Measurements from ENCODE around the gene OSBPL9. TPM values are rescaled to one million over a fixed set of nuclear protein-coding genes. Genes with fewer than 3 reads are reported as not detected.

OSBPL9 gene
- polyA plus RNA-seq, 4 donors: 19.7 to 72.9 (median 31.8) TPM

DNA sequence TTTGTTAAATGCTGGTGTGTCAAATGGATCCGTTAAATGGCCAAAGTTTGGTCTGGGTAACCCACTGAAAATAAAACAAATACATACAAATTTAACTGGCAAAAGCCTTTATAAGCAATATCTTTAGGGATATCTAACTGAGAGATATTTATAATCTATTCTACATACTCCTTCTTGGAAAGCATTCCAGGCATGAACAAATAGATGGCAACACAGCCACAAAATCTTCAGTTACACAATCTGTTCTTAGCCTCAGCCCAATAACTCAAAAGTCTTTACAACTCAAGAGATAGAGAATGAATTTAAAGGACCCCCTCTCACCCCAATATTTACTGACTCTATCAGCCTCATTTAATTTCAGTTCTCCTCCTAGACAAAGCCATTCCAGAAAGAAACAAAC, 202.9 kb downstream of the OSBPL9 start:
- DNase-seq (no peak), FAIRE-seq (no peak)
- Histone ChIP-seq H3K27me3 (ENCODE audit: control insufficient read depth in 3 of 3, insufficient read depth in 3 of 3, low read length in 3 of 3) (no peaks in the 10 kb centered on the region), H3K9me3 (ENCODE audit: control insufficient read depth in 2 of 2, insufficient read depth in 1 of 2, low read depth in 1 of 2, low read length in 1 of 2) (no peaks in the 10 kb centered on the region), H3K27ac (ENCODE audit: low read depth in 1 of 3, low read length in 2 of 3) (no peak overlapping the region), H3K4me1 (ENCODE audit: control insufficient read depth in 3 of 3, insufficient read depth in 2 of 3, low read depth in 1 of 3, low read length in 2 of 3) (no peaks in the 10 kb centered on the region), H3K4me3 (ENCODE audit: low read depth in 1 of 3, low read length in 3 of 3) (no peak overlapping the region), H3K36me3 (ENCODE audit: control insufficient read depth in 3 of 3, insufficient read depth in 2 of 3, low read depth in 1 of 3, low read length in 3 of 3) (peaks cover 0 to 13% (median 10%) of the 10 kb centered on the region in 3 donors)
- WGBS, 3 donors: 97 to 100% (median 100%) methylated on average over 1 of the region's 1 CpG

DNA sequence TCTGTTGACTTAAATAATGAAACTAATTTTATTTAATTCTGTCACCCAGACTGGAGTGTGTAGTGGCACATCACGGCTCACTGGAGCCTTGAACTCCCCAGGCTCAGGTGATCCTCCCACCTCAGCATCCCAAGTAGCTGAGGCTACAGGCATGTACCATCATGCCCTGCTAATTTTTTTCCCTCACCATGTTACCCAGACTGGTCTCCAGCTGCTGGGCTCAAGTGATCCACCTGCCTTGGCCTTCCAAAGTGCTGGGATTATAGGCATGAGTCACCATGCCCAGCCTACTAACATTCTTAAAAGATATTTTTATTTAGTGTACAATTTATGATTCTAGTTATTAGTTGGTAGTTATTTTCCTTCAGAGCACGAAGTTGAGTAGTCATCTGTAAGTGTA, 212.2 kb downstream of the OSBPL9 start:
- Histone ChIP-seq H3K36me3 (ENCODE audit: control insufficient read depth in 3 of 3, insufficient read depth in 2 of 3, low read depth in 1 of 3, low read length in 3 of 3) (peaks cover 2 to 20% (median 5%) of the 10 kb centered on the region in 3 donors), H3K9me3 (ENCODE audit: control insufficient read depth in 2 of 2, insufficient read depth in 1 of 2, low read depth in 1 of 2, low read length in 1 of 2) (no peaks in the 10 kb centered on the region), H3K4me3 (ENCODE audit: low read depth in 1 of 3, low read length in 3 of 3) (no peak overlapping the region), H3K4me1 (ENCODE audit: control insufficient read depth in 3 of 3, insufficient read depth in 2 of 3, low read depth in 1 of 3, low read length in 2 of 3) (no peaks in the 10 kb centered on the region), H3K27ac (ENCODE audit: low read depth in 1 of 3, low read length in 2 of 3) (no peak overlapping the region), H3K27me3 (ENCODE audit: control insufficient read depth in 3 of 3, insufficient read depth in 3 of 3, low read length in 3 of 3) (no peaks in the 10 kb centered on the region)
- DNase-seq: no peak
- FAIRE-seq: no peak
- WGBS, 3 donors: 96 to 98% (median 96%) methylated on average over 2 of the region's 2 CpGs

DNA sequence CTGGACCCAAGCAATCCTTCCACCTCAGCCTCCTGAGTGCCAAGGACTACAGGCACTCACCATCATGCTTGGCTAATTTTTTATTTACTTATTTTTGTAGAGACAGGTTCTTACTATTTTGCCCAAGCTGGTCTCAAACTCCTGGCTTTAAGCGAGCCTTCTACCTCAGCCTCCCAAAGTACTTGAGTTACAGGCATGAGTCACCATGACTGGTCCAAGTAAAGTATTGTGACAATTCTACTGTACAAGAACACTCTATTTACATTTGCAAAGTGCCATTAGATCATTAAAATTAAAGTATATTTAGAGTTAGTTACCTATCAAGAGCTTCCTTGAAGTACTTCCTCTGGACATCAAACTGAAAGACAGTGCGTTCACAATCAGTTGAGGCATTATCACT, 216.8 kb downstream of the OSBPL9 start:
- Histone ChIP-seq H3K4me3 (ENCODE audit: low read depth in 1 of 3, low read length in 3 of 3) (no peak overlapping the region), H3K9me3 (ENCODE audit: control insufficient read depth in 2 of 2, insufficient read depth in 1 of 2, low read depth in 1 of 2, low read length in 1 of 2) (no peaks in the 10 kb centered on the region), H3K27ac (ENCODE audit: low read depth in 1 of 3, low read length in 2 of 3) (no peak overlapping the region), H3K4me1 (ENCODE audit: control insufficient read depth in 3 of 3, insufficient read depth in 2 of 3, low read depth in 1 of 3, low read length in 2 of 3) (no peaks in the 10 kb centered on the region), H3K27me3 (ENCODE audit: control insufficient read depth in 3 of 3, insufficient read depth in 3 of 3, low read length in 3 of 3) (no peaks in the 10 kb centered on the region), H3K36me3 (ENCODE audit: control insufficient read depth in 3 of 3, insufficient read depth in 2 of 3, low read depth in 1 of 3, low read length in 3 of 3) (peaks cover 2 to 36% (median 5%) of the 10 kb centered on the region in 3 donors)
- DNase-seq: no peak
- FAIRE-seq: no peak
- 97 to 98% (median 97%) methylated on average over 2 of the region's 2 CpGs for WGBS, 3 donors

DNA sequence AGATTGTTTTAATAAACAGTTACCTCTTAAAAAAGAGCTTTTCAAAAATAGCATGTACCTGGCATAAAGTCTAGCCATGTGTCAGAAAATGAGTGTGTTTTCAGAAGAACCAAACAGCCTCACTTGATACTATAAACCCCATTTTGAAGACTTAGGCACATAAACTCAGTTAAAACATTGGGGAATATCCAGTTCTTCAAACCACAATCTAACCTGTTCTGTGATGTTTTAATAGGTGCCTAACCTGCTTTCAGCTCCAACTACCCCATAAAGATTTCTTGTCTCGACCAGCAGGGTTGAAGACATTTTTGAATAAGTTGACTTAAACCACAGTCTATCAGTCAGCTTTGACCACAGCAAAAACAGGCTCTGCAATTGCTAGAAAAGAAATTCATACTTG, 220.4 kb downstream of the OSBPL9 start:
- FAIRE-seq (no peak), DNase-seq (no peak)
- Histone ChIP-seq H3K4me3 (ENCODE audit: low read depth in 1 of 3, low read length in 3 of 3) (no peak overlapping the region), H3K9me3 (ENCODE audit: control insufficient read depth in 2 of 2, insufficient read depth in 1 of 2, low read depth in 1 of 2, low read length in 1 of 2) (no peaks in the 10 kb centered on the region), H3K27ac (ENCODE audit: low read depth in 1 of 3, low read length in 2 of 3) (no peak overlapping the region), H3K4me1 (ENCODE audit: control insufficient read depth in 3 of 3, insufficient read depth in 2 of 3, low read depth in 1 of 3, low read length in 2 of 3) (no peaks in the 10 kb centered on the region), H3K27me3 (ENCODE audit: control insufficient read depth in 3 of 3, insufficient read depth in 3 of 3, low read length in 3 of 3) (no peaks in the 10 kb centered on the region), H3K36me3 (ENCODE audit: control insufficient read depth in 3 of 3, insufficient read depth in 2 of 3, low read depth in 1 of 3, low read length in 3 of 3) (peaks cover 2 to 27% (median 5%) of the 10 kb centered on the region in 3 donors)
- 69 to 91% (median 84%) methylated on average over 1 of the region's 1 CpG for WGBS, 3 donors

Other genes with a start within 250 kb of the OSBPL9 start
- gene EPS15, start 97.8 kb upstream of the OSBPL9 start, polyA plus RNA-seq: 10 to 100 TPM; 14.1 to 29.4 (median 15.2) TPM

All from small intestine (tissue), 7 donors.